GM08714 (cell line): ENCODE measurements around the gene FRMD5.
"Not testable (repeated sequence)": the region's sequence is repeated elsewhere in the genome, so short reads cannot be mapped to it uniquely, and the experiment has no call there.

Experiments used
- H3K4me3 ChIP-seq: fragments of 200-500 bp; sonication (Bioruptor generic); 2 replicates; pipeline ENCODE4 v1.5.1; 2014; ENCODE audit warnings: mild to moderate bottlenecking, low read length, inconsistent platforms
- ZNF274 ChIP-seq: IDR thresholded peaks from 2 replicates; pipeline ENCODE4 v1.6.1; 2012; ENCODE audit warnings: mild to moderate bottlenecking, low read depth, low read length

Gene FRMD5

DNA sequence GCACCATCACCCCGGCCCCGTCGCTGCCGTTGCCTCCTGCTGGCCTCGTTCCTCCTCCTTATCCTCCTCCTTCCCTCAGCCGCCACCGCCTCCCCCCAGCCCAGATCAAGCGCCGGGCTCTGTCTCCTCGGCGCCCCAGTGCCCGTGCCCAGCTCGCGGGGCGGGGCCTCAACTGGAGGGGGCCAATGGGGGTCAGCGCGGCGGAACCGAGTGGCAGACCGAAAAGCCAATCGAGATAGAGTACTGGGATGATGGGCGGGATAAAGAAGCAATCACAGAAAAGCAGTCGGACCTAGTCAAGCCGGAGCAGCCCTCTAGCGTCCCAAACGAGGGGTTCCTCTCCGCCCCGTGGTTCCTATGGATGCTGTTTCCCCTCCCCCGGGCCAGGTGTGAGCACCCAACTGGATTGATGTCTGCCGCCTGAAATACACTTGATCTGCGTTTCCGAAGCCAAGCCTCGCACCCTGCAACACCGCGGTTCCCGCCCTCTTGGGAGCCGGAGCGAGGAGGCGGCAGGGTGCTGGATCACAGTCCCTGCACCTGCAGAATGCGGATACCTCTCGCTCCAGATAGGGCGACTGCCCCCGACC, at the start of gene FRMD5:
TSS of gene FRMD5 (minus strand) at position 121 of the 590 bp plus-strand sequence.
- TF ChIP-seq ZNF274: no peak
- peak within 1 kb of the TSS; percentile 47 for H3K4me3 ChIP-seq

- no peak overlapping the region for H3K4me3 ChIP-seq
- TF ChIP-seq ZNF274: no peak
Observed at GRCh38 chr15:44243829-44244228, 48.8 kb upstream of the FRMD5 start.

- no peak overlapping the region for H3K4me3 ChIP-seq
- no peak for TF ChIP-seq ZNF274
Observed at GRCh38 chr15:44243141-44243540, 48.1 kb upstream of the FRMD5 start.

- H3K4me3 ChIP-seq: no peak overlapping the region
- no peak for TF ChIP-seq ZNF274
Observed at GRCh38 chr15:44231842-44232241, 36.8 kb upstream of the FRMD5 start.

- H3K4me3 ChIP-seq: not testable (repeated sequence)
Observed at GRCh38 chr15:44229301-44229700, 34.2 kb upstream of the FRMD5 start.

DNA sequence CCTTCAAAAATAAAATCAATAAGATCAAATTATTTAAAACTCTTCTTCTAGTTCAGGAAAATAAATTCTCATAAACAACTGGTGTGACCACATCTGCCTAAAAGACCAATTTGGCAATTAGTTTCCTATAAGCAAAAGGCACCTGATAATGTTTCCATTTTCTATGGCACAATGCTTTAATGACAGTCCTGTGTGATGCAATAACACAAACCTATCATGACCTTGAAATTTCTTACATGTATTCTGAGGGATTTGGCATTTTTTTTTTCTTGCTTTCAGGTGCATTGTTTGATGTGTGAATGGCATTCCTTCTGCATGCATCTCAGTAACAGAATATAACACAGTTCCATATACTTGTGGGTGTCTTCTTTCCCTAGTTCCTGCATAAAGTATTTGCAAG, 32.5 kb upstream of the FRMD5 start:
- no peak for TF ChIP-seq ZNF274
- no peak overlapping the region for H3K4me3 ChIP-seq

- H3K4me3 ChIP-seq: not testable (repeated sequence)
Observed at GRCh38 chr15:44227001-44227400, 31.9 kb upstream of the FRMD5 start.

DNA sequence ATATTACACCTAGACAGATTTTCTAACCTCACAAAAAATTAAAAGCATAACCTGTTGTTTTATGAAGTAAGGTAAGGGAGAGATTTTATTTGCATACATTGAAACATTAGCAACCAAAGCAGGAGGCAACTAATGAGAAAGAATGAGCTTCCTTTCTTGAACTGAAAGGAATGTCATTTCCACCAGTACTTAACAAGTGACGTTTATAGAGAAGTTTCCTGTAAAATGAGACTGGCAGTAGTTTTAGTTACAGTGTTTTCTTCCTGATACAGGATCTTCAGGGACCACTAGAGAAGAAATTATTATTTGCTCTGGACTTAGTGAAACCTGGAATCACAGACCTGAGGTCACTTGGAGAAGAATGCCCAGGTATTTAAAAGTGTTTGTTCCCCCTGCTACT, 27.4 kb upstream of the FRMD5 start:
- no peak overlapping the region for H3K4me3 ChIP-seq
- no peak for TF ChIP-seq ZNF274

DNA sequence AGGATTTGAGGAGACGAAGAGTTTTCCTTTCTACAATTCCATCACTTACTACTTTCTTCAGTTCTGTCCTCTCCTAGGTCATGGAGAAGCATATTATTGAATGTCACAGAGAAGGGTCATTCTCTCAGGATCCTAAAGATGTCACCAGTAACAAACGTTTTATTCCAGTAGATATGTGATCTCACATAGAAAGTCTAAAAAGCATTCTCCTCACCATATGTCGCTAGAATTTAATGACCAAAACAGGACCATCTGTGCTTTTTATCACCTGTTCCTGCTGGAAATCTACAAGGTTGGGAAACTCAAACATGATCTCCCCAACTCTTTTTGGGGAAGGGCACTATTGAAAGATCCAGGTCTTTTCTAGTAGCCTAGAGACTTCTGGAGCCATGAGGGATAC, 24.0 kb upstream of the FRMD5 start:
- TF ChIP-seq ZNF274: no peak
- H3K4me3 ChIP-seq: no peak overlapping the region

GRCh38 chr15:44216958-44217357, 21.9 kb upstream of the FRMD5 start:
- H3K4me3 ChIP-seq: no peak overlapping the region

DNA sequence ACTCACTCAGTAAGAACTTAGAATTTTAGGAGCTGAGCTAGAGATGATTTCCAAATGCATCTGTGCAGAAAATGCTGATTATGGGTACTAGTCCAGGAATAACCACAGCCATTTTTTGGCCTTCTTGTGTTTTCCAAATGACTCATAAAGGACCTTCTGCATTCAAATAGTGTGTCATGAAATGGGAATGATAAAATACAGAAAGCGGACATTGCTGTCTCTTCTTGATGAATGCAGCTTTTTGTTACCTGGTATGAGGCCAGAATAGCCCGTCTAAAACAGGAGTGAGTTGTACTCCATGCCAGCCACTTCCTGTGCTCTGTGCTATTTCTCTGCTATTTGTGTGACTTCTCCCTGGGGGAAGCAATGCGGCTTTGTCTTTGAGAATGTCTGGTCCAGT, 20.5 kb upstream of the FRMD5 start:
- H3K4me3 ChIP-seq: no peak overlapping the region
- TF ChIP-seq ZNF274: no peak

More at GRCh38 chr15:44216958-44217357, 21.9 kb upstream of the FRMD5 start:
- no peak for TF ChIP-seq ZNF274

- no peak overlapping the region for H3K4me3 ChIP-seq
- no peak for TF ChIP-seq ZNF274
Observed at GRCh38 chr15:44208956-44209355, 13.9 kb upstream of the FRMD5 start.

GRCh38 chr15:44207643-44208042, 12.6 kb upstream of the FRMD5 start:
- TF ChIP-seq ZNF274: no peak
- H3K4me3 ChIP-seq: no peak overlapping the region

- no peak for TF ChIP-seq ZNF274
Observed at GRCh38 chr15:44199393-44199792, 4.3 kb upstream of the FRMD5 start.

GRCh38 chr15:44194323-44195150, 534 bp downstream of the FRMD5 start:
- H3K4me3 ChIP-seq: peak overlapping the region; percentile 47; the same call in 1 of the 2 replicates
- no peak for TF ChIP-seq ZNF274

More at GRCh38 chr15:44199393-44199792, 4.3 kb upstream of the FRMD5 start:
- H3K4me3 ChIP-seq: no peak overlapping the region
